Stimulated activated CD4-positive, alpha-beta T cell treated with anti-CD3 and anti-CD28 coated beads, Interleukin-12 subunit alpha, Interleukin-12 subunit beta, amount 100 ng/mL, for 4 hours (primary cell): Measurements from ENCODE around the gene GBE1.
"Not testable (repeated sequence)": the region's sequence is repeated elsewhere in the genome, so short reads cannot be mapped to it uniquely, and the experiment has no call there.

Experiments used
- DNase-seq: peaks from one replicate; pipeline ENCODE4 v3.0.0-alpha.2; 2020

GBE1 gene

DNA sequence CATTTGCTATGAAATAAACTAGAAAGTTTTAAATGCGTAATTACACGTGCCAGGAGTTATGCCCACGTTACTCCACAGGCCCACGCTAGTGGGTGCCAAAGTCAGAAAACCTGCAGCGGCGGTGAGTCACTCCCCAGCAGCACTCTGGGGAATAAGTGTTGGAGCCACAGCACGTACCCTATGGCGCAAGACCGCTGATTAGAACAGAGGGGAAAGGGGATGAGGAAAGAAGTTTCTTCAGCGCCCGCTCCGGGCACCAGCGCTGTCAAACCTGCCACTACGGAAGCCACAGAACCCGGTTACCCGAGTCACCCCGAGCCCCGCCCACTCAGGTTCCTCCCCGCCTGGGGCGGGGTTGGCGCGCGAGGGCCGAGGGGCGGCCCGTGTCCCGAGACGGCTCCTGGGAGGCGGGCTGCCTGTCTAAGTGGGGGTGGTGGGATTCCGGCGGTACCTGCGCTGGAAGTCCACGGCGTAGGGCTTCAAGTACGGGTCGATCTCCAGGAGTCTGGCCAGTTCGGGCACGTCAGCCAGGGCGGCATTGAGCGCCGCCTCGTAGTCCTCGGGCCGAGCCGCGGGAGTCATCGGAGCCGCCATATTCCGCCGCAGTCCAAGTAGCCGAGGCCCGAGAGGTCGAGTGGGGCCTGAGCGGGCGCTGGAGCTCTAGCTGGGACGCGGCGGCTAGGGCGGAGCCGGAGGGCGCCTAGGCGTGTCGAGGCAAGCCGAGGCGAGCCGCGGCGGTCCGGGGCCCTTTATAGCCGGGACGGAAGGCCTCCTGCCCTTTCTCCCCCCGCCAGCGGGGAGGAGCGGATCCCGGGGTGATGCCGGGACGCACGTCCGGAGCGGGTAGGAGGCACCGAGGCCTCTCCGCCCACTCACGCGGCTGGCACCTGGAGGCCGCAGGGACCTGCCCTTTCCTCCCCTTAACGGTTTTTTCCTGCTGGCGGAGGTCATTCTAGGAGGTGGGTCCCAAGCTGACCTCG is at the start of gene GBE1:
Gene GBE1 (minus strand): TSS at position 722 of the 980 bp plus-strand sequence. CDS start 128 bp downstream, at position 594.
- DNase-seq, result peak; percentile 83

DNA sequence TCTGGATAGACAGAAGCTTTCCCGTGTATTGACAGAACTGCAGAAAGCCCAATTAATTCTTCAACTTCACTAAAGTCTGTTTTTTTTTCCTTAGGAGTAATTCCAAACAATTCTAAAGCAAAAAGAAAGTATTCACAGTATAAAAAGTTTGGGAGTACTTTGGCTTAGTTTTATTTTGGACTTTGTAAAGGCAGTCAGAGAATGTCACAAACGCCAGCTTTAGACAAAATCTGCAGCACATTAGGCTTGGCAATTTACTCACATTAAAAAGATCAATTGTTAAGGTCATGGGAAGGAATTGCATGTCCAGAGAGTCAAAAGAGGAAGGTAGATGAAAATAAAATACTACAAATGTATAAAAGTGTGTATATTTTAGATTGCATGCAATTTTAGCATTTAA is 47.5 kb upstream of the GBE1 start:
- no peak for DNase-seq

GRCh38 chr3:81799403-81799802 is 38.0 kb upstream of the GBE1 start:
- DNase-seq, result no peak

DNA sequence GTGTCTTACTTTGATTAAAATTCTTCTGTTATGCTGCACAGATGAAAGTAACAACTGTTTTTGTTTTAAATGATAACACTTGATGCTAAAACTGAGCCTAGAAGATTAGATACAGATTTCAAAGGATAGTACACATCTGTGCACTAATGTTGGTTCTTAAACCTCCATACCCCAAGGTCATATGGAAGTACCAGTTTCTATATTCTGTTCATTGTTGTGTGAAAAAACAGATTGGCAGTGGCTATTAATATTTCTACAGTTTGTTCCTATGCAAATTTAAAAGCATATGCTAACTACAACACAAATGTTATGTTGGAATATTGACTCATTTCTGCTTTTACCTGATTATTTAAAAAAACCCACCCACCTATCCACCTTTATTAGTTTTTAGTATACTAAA is 32.0 kb upstream of the GBE1 start:
- DNase-seq, result no peak

GRCh38 chr3:81790117-81790516 is 28.7 kb upstream of the GBE1 start:
- no peak for DNase-seq

GRCh38 chr3:81789691-81790090 is 28.2 kb upstream of the GBE1 start:
- DNase-seq, result no peak

- no peak for DNase-seq
Observed at GRCh38 chr3:81788610-81789009, 27.2 kb upstream of the GBE1 start.

DNA sequence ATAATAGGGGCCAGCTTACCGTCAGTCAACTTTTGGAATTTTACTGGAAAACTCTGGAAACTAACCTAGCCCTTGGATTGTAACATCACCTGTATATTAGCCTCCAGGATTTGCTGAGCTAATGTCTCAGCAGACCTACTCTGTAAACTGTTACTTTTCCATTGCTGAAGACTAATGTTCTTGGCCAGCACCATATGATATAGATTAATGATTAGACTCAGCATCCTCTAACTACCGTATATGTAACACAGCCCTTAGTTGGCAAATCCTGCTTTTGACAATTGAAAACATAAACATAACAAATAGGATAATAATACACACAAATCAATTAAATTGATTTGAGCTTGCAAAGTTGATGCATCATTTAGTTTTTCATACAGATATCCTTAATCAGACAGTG is 26.6 kb upstream of the GBE1 start:
- no peak for DNase-seq

- DNase-seq, result no peak
Observed at GRCh38 chr3:81782585-81782984, 21.1 kb upstream of the GBE1 start.

- no peak for DNase-seq
Observed at GRCh38 chr3:81778678-81779182, 17.3 kb upstream of the GBE1 start.

DNA sequence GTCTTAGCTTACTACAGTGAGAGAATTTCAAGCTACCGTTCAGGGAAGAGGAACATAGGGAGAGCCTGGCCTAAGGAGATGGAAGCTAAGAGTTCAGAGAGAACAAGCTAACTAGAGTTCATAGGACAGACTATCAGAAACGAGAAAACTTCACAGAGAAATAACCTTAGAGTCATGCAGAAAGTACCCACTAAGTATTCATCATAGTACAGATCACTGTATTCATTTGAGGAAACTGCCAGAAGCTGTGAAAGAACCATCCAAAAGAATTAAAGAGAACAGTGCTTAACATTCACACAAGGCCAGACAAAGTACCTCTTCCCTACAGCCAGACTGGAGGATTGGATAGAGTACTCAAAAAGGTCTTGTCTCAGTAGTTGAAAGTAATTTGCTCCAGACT is 15.2 kb upstream of the GBE1 start:
- DNase-seq, result no peak

DNA sequence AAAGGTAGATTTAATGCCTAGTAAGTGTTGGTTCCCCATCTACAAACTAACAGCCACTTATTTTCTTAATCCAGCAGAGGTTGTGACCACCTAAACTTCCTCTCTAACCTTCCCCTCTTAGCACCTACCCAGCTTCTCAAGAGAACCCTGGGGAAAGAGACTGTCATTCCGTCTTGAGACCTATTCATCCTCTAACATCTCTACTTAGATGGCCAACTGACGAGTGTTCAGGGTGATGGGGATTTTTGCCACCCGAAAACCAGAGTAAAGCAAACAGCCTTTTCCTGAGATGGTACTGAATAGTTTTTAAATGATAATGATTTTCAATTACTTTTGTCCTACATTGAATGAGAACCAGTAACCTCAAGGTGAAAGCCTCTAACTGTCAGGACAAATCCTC is 9.3 kb upstream of the GBE1 start:
- DNase-seq, result no peak

GRCh38 chr3:81769299-81769698 is 7.9 kb upstream of the GBE1 start:
- no peak for DNase-seq

DNA sequence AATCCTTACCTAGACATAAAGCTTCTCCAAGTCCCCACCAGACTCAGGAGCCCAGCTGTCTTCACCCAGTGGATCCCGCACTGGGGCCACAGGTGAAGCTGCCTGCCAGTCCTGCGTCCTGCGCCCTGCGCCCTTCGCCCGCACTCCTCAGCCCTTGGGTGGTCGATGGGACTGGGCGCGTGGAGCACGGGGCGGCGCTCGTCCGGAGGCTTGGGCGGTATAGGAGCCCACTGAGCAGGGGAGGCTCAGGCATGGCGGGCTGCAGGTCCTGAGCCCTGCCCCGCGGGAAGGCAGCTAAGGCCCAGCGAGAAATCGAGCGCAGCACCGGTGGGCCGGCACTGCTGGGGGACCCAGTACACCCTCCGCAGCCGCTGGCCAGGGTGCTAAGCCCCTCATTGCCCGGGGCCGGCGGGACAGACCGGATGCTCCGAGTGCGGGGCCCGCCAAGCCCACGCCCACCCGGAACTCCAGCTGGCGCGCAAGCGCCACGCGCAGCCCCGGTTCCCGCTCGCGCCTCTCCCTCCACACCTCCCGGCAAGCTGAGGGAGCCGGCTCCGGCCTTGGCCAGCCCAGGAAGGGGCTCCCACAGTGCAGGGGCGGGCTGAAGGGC is 5.9 kb upstream of the GBE1 start:
- DNase-seq, result not testable (repeated sequence)

GRCh38 chr3:81765400-81765799 is 4.0 kb upstream of the GBE1 start:
- no peak for DNase-seq

- no peak for DNase-seq
Observed at GRCh38 chr3:81764665-81765064, 3.2 kb upstream of the GBE1 start.

GRCh38 chr3:81764002-81764401 is 2.6 kb upstream of the GBE1 start:
- DNase-seq, result no peak

GRCh38 chr3:81763001-81763400 is 1.6 kb upstream of the GBE1 start:
- DNase-seq, result no peak

GRCh38 chr3:81761904-81762580 is 597 bp upstream of the GBE1 start:
- no peak for DNase-seq

DNA sequence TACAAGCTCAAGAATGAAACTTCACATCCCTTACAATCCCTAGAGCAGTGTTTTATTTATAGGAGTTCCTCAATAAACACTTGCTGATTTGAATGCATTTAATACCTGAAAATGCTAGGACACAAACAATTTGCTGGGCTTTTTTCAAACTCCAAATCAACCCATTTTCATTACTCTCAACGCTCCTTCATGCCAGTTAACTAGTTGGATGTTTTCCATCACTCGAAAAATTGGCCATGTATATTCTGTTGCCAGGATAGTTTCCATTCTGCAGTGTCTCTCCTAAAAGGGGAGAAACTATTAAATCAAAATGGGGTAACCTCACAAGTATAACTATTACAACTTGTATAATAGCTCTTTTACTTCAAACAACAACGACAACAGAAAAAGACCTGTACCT is 1.2 kb downstream of the GBE1 start:
- no peak for DNase-seq

DNA sequence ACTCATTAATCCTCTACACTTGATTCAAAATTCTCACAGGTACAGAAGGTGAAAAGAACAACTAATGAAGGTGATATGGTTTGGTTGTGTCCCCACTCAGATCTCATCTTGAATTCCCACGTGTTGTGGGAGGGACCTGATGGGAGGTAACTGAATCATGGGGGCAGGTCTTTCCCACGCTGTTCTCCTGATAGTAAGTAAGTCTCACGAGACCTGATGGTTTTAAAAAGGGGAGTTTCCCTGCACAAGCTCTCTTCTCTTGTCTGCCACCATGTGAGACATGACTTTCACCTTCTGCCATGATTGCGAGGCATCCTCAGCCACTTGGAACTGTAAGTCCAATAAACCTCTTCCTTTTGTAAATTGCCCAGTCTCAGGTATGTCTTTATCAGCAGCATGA is 2.7 kb downstream of the GBE1 start:
- not testable (repeated sequence) for DNase-seq

- DNase-seq, result no peak
Observed at GRCh38 chr3:81758275-81758674, 3.2 kb downstream of the GBE1 start.

GRCh38 chr3:81753416-81754027 is 7.9 kb downstream of the GBE1 start:
- no peak for DNase-seq
